Adrenal gland (tissue), 5 donors: ENCODE measurements around the gene KCNK6.

Experiments
- CTCF ChIP-seq, 6 experiments: fragments of 450-650 bp in 4 of 6; fragments of 200-600 bp in 2 of 6; sonication (generic) in 1 of 6; IDR thresholded peaks; 1 replicate in 5 of 6; 2 replicates in 1 of 6; pipeline versions ENCODE4 v1.5.1 to v1.8.0; 2016 to 2021; ENCODE audit warnings: antibody characterized with exemption in 6 of 6, mild to moderate bottlenecking in 2 of 6, moderate library complexity in 1 of 6
- POLR2A ChIP-seq, 2 donors: fragments of 450-650 bp; IDR thresholded peaks; one replicate each; pipeline ENCODE4 v1.6.1; 2017; ENCODE audit warnings: antibody characterized with exemption in 2 of 2, mild to moderate bottlenecking in 2 of 2, moderate library complexity in 1 of 2
- donor health status: DM: no; HTN: no; CAD: no.

GRCh38 chr19:38350883-38351282 is 31.2 kb downstream of the KCNK6 start:
- TF ChIP-seq CTCF (IDR thresholded peaks at IDR 0.05) (no peak), POLR2A (IDR thresholded peaks at IDR 0.05) (no peak)
